Caco-2 (cell line): ENCODE results near the gene TTC7B. TPM values are rescaled to one million over a fixed set of nuclear protein-coding genes. Genes with fewer than 3 reads are reported as not detected.

Experiments used
- BruUV-seq: library from RNA; stranded (reverse); fragments of 400-500 nt; replicated peaks from 2 replicates; lab custom pipeline; 2021; lab: Mats Ljungman, UMichigan
- CTCF ChIA-PET: fragments of 300-600 bp; sonication (Branson Sonifier 250); formaldehyde crosslinking; loops from one replicate; lab custom pipeline; 2022; ENCODE audit warnings: antibody characterized with exemption; lab: Charles Lee
- POLR2A ChIA-PET: fragments of 300-600 bp; sonication (Branson Sonifier 250); formaldehyde crosslinking; loops from one replicate; lab custom pipeline; 2022; ENCODE audit warnings: antibody characterized with exemption; lab: Charles Lee
- DNase-seq, 2 experiments: peaks; one replicate each; pipeline versions ENCODE4 v3.0.0 to v3.0.0-alpha.2; 2020 to 2022
- H3K27me3 ChIP-seq: replicated peaks from 2 replicates; pipeline ENCODE4 v1.6.0; 2011; ENCODE audit warnings: low read length; ENCODE audit not compliant: control insufficient read depth, insufficient read depth
- H3K36me3 ChIP-seq: 2 replicates; pipeline ENCODE4 v1.5.1; 2011; ENCODE audit warnings: low read length; ENCODE audit not compliant: control insufficient read depth, insufficient read depth
- H3K4me1 ChIP-seq: fragments of 250-450 bp; sonication (Bioruptor Pico); 2 replicates; pipeline ENCODE4 v1.5.1; 2020; ENCODE audit warnings: mild to moderate bottlenecking
- H3K4me3 ChIP-seq: 2 replicates; pipeline ENCODE4 v1.5.1; 2011; ENCODE audit warnings: low read depth, mild to moderate bottlenecking, control low read depth, low read length
- H3K9me3 ChIP-seq: fragments of 250-450 bp; sonication (Bioruptor Pico); 2 replicates; pipeline ENCODE4 v1.5.1; 2020; ENCODE audit warnings: mild to moderate bottlenecking, moderate library complexity
- H3K27ac Mint-ChIP-seq: one replicate; pipeline ENCODE4 v1.8.0; 2022; ENCODE audit warnings: mixed read lengths; ENCODE audit not compliant: unreplicated experiment
- H3K27me3 Mint-ChIP-seq: one replicate; pipeline ENCODE4 v1.8.0; 2022; ENCODE audit warnings: mixed read lengths; ENCODE audit not compliant: insufficient read depth, unreplicated experiment
- H3K36me3 Mint-ChIP-seq: one replicate; pipeline ENCODE4 v1.8.0; 2022; ENCODE audit warnings: mild to moderate bottlenecking, mixed read lengths; ENCODE audit not compliant: insufficient read depth, unreplicated experiment
- H3K4me1 Mint-ChIP-seq: one replicate; pipeline ENCODE4 v1.8.0; 2022; ENCODE audit warnings: low read depth, mixed read lengths; ENCODE audit not compliant: unreplicated experiment
- H3K4me3 Mint-ChIP-seq: one replicate; pipeline ENCODE4 v1.8.0; 2022; ENCODE audit warnings: mild to moderate bottlenecking, moderate library complexity, mixed read lengths; ENCODE audit not compliant: unreplicated experiment
- H3K9me3 Mint-ChIP-seq: one replicate; pipeline ENCODE4 v1.8.0; 2022; ENCODE audit warnings: mixed read lengths; ENCODE audit not compliant: unreplicated experiment
- intact Hi-C: fragments of 100-400 bp; cut with micrococcal nuclease; formaldehyde crosslinking; loops from one replicate; pipeline ENCODE4 v1.10.0; 2022; ENCODE audit not compliant: unreplicated experiment
- total RNA-seq: library from RNA; stranded (reverse); gene quantifications from 2 replicates; pipeline ENCODE4 v1.2.3, GENCODE V29; 2022
- TF ChIP-seq, protein P1 (sequence below), 2 experiments: fragments of 200-600 bp in 1 of 2; IDR thresholded peaks; 1 replicate in 1 of 2; 2 replicates in 1 of 2; pipeline versions ENCODE4 v1.5.1 to v1.8.0; 2011 to 2022; ENCODE audit warnings: antibody characterized with exemption in 1 of 2, control low read depth in 1 of 2, inconsistent platforms in 1 of 2, low read depth in 1 of 2, low read length in 1 of 2, mild to moderate bottlenecking in 1 of 2, moderate library complexity in 1 of 2; ENCODE audit not compliant: insufficient read depth in 1 of 2, severe bottlenecking in 1 of 2, unreplicated experiment in 1 of 2

Gene TTC7B
- total RNA-seq, 1 experiment from 2014 or later: 28.5 TPM

DNA sequence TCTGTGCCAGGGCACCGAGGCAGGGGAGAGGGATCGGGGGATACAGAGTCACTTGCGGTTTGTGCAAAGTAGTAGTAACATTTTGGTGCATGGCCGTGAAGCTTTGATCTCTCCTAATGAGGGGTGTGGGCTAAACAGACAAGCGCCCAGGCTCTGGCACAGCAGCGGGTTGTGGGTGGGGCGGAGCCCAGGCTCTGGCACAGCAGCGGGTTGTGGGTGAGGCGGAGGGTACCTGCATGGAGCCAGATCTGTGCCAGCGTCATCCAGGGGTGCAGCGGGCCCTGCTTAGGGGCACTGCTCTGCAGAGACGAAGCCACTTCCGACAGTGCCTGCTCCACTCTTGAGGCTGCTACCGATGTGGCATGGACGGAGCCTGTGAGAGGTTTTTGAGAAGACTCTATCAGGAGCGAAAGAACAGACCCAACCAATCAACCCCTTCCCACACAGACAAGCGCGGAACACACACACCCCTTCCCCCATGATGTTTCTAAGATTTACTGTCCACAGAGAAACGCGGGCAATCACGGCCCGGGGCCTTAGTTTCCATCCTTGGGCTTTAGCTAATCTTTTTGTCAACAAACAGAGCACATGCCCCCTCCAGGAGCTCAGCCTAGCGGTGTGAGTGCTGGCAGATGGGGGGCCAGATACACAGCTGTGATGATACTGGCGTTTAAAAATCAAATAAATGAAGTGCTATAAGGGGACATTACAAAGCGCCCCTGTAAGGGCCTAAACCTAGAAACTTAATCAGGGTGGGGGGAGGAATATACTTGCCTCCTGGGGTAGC is 222.8 kb downstream of the TTC7B start:
- Mint-ChIP-seq H3K4me1 (no peaks in the 10 kb centered on the region), H3K27me3 (no peaks in the 10 kb centered on the region), H3K36me3 (no peaks in the 10 kb centered on the region), H3K9me3 (no peaks in the 10 kb centered on the region), H3K4me3 (no peak overlapping the region), H3K27ac (no peak overlapping the region)
- TF ChIP-seq, protein P1, sequence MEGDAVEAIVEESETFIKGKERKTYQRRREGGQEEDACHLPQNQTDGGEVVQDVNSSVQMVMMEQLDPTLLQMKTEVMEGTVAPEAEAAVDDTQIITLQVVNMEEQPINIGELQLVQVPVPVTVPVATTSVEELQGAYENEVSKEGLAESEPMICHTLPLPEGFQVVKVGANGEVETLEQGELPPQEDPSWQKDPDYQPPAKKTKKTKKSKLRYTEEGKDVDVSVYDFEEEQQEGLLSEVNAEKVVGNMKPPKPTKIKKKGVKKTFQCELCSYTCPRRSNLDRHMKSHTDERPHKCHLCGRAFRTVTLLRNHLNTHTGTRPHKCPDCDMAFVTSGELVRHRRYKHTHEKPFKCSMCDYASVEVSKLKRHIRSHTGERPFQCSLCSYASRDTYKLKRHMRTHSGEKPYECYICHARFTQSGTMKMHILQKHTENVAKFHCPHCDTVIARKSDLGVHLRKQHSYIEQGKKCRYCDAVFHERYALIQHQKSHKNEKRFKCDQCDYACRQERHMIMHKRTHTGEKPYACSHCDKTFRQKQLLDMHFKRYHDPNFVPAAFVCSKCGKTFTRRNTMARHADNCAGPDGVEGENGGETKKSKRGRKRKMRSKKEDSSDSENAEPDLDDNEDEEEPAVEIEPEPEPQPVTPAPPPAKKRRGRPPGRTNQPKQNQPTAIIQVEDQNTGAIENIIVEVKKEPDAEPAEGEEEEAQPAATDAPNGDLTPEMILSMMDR (IDR thresholded peaks at IDR 0.05; ENCODE audit: insufficient read depth in 1 of 2, low read depth in 1 of 2, low read length in 1 of 2, severe bottlenecking in 1 of 2, unreplicated experiment in 1 of 2): no peak
- Histone ChIP-seq H3K4me3 (no peak overlapping the region), H3K27me3 (no peaks in the 10 kb centered on the region), H3K9me3 (no peaks in the 10 kb centered on the region), H3K4me1 (no peaks in the 10 kb centered on the region), H3K36me3 (no peaks in the 10 kb centered on the region)
- no TSS peak for BruUV-seq
- POLR2A ChIA-PET: no interaction called here
- intact Hi-C loops: loop anchor here (10.0 kb wide), 1 partner anchor 289 kb away; no protein-coding TSS in a partner anchor
- DNase-seq: no peak
- CTCF ChIA-PET: no interaction called here

DNA sequence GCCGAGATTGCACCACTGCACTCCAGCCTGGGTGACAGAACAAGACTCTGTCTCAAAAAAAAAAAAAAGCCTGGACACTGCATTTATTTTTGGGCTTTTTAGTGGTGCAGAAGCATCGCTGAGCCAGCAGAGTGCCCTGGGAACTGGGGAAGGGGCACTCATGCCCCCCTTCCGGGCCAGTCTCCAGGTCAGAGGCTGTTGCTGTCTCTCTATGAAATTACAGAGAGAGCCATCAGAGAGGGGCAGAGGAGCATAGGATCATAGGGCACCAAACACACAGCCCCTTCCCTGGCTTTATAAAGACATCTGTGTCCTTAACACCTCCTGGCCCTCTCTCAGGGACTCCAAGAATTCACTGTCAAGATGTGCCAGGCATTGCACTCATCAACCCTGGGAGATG is 223.6 kb downstream of the TTC7B start:
- Histone ChIP-seq H3K27me3 (no peaks in the 10 kb centered on the region), H3K4me3 (no peak overlapping the region), H3K36me3 (no peaks in the 10 kb centered on the region), H3K9me3 (no peaks in the 10 kb centered on the region), H3K4me1 (no peaks in the 10 kb centered on the region)
- ChIA-PET CTCF (no interaction called here), POLR2A (no interaction called here)
- no TSS peak for BruUV-seq
- no peak overlapping the region for H3K27ac Mint-ChIP-seq
- no peak for DNase-seq
- H3K36me3 Mint-ChIP-seq: no peaks in the 10 kb centered on the region
- no peaks in the 10 kb centered on the region for H3K27me3 Mint-ChIP-seq
- intact Hi-C loops: loop anchor here (10.0 kb wide), 1 partner anchor 288 kb away; no protein-coding TSS in a partner anchor
- no peaks in the 10 kb centered on the region for H3K4me1 Mint-ChIP-seq
- TF ChIP-seq, protein P1 (IDR thresholded peaks at IDR 0.05; ENCODE audit: insufficient read depth in 1 of 2, low read depth in 1 of 2, low read length in 1 of 2, severe bottlenecking in 1 of 2, unreplicated experiment in 1 of 2): no peak
- H3K9me3 Mint-ChIP-seq: no peaks in the 10 kb centered on the region
- no peak overlapping the region for H3K4me3 Mint-ChIP-seq

DNA sequence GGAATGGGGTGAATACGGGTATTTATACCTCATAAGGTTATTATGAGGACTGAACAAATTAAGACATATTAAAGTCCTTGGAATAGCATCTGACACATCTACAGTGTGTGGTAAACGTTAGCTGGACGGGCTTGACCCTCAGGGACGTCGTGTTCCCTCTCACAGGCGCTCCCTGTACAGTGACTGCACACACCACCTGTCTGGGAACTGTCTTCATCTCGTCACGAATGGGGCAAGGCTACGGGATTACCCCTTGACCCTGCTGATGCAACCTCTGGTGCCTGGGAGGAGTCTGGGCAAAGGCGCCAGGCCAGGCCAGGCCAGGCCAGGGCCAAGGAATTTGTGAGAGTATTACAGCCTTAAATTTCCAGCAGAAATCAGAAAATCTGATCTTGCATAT is 228.3 kb downstream of the TTC7B start:
- no peak overlapping the region for H3K4me3 ChIP-seq
- H3K4me1 ChIP-seq: no peaks in the 10 kb centered on the region
- ChIA-PET POLR2A (no interaction called here), CTCF (no interaction called here)
- no peak for DNase-seq
- H3K36me3 ChIP-seq: no peaks in the 10 kb centered on the region
- H3K9me3 Mint-ChIP-seq: no peaks in the 10 kb centered on the region
- H3K27me3 ChIP-seq: no peaks in the 10 kb centered on the region
- no peaks in the 10 kb centered on the region for H3K4me1 Mint-ChIP-seq
- intact Hi-C loops: no loop called here
- no peaks in the 10 kb centered on the region for H3K9me3 ChIP-seq
- TF ChIP-seq, protein P1 (IDR thresholded peaks at IDR 0.05; ENCODE audit: insufficient read depth in 1 of 2, low read depth in 1 of 2, low read length in 1 of 2, severe bottlenecking in 1 of 2, unreplicated experiment in 1 of 2): no peak
- no peak overlapping the region for H3K27ac Mint-ChIP-seq
- H3K36me3 Mint-ChIP-seq: no peaks in the 10 kb centered on the region
- no peaks in the 10 kb centered on the region for H3K27me3 Mint-ChIP-seq
- no peak overlapping the region for H3K4me3 Mint-ChIP-seq
- BruUV-seq: no TSS peak
